CD1c-positive myeloid dendritic cell (primary cell): ENCODE measurements around the gene NCDN.
A peak's percentile ranks its signal among the peaks of the same experiment; 100 is the strongest.

ENCODE experiments used
- DNase-seq: peaks from one replicate; pipeline ENCODE4 v3.0.0-alpha.2; 2016; ENCODE audit errors: extremely low spot score

The NCDN gene

GRCh38 chr1:35589516-35590427, 32.2 kb downstream of the NCDN start:
- no peak for DNase-seq

- DNase-seq, result no peak
Observed at GRCh38 chr1:35590476-35591040, 33.0 kb downstream of the NCDN start.

GRCh38 chr1:35591211-35591610, 33.6 kb downstream of the NCDN start:
- no peak for DNase-seq

GRCh38 chr1:35592991-35593769, 35.6 kb downstream of the NCDN start:
- peak; percentile 56 for DNase-seq

- DNase-seq, result no peak
Observed at GRCh38 chr1:35594005-35594760, 36.6 kb downstream of the NCDN start.

GRCh38 chr1:35595684-35596083, 38.1 kb downstream of the NCDN start:
- no peak for DNase-seq

GRCh38 chr1:35597870-35598269, 40.3 kb downstream of the NCDN start:
- DNase-seq, result no peak

GRCh38 chr1:35598895-35599294, 41.3 kb downstream of the NCDN start:
- DNase-seq, result no peak

- no peak for DNase-seq
Observed at GRCh38 chr1:35599411-35599810, 41.8 kb downstream of the NCDN start.

- DNase-seq, result no peak
Observed at GRCh38 chr1:35600593-35600992, 43.0 kb downstream of the NCDN start.

GRCh38 chr1:35603468-35603867, 45.9 kb downstream of the NCDN start:
- no peak for DNase-seq

GRCh38 chr1:35603941-35604340, 46.3 kb downstream of the NCDN start:
- DNase-seq, result no peak

GRCh38 chr1:35605071-35605866, 47.7 kb downstream of the NCDN start:
- no peak for DNase-seq

GRCh38 chr1:35605867-35606182, 48.2 kb downstream of the NCDN start:
- DNase-seq, result no peak

- DNase-seq, result no peak
Observed at GRCh38 chr1:35611655-35612054, 54.1 kb downstream of the NCDN start.

GRCh38 chr1:35615440-35615839, 57.8 kb downstream of the NCDN start:
- no peak for DNase-seq
